ENCODE data around the gene STIMATE. TPM values are rescaled to one million over a fixed set of nuclear protein-coding genes. Genes with fewer than 3 reads are reported as not detected.

STIMATE gene
- total RNA-seq, 1 donor from 2014 or later = 28.4 TPM

- no peak for DNase-seq (ENCODE audit: extremely low spot score, unreplicated experiment)
- Mint-ChIP-seq H3K27ac (no peak overlapping the region), H3K4me3 (no peak overlapping the region), H3K36me3 (peaks cover 11% of the 10 kb centered on the region), H3K27me3 (no peaks in the 10 kb centered on the region), H3K9me3 (no peaks in the 10 kb centered on the region), H3K4me1 (ENCODE audit: unreplicated experiment) (no peaks in the 10 kb centered on the region)
- TF ChIP-seq CTCF (conservative IDR thresholded peaks at IDR 0.05) = no peak
These were observed 19.7 kb upstream of the STIMATE start for GRCh38 chr3:52917044-52917443.

GRCh38 chr3:52915294-52915693, 17.9 kb upstream of the STIMATE start:
- Mint-ChIP-seq H3K4me1 (ENCODE audit: unreplicated experiment) (no peaks in the 10 kb centered on the region), H3K9me3 (no peaks in the 10 kb centered on the region), H3K27ac (no peak overlapping the region), H3K4me3 (no peak overlapping the region), H3K36me3 (peaks cover 11% of the 10 kb centered on the region), H3K27me3 (no peaks in the 10 kb centered on the region)
- no peak for DNase-seq (ENCODE audit: extremely low spot score, unreplicated experiment)
- no peak for TF ChIP-seq CTCF (conservative IDR thresholded peaks at IDR 0.05)

- Mint-ChIP-seq H3K27ac (no peak overlapping the region), H3K4me3 (no peak overlapping the region), H3K9me3 (no peaks in the 10 kb centered on the region), H3K4me1 (ENCODE audit: unreplicated experiment) (no peaks in the 10 kb centered on the region), H3K27me3 (no peaks in the 10 kb centered on the region), H3K36me3 (peaks cover 9% of the 10 kb centered on the region)
- no peak for DNase-seq (ENCODE audit: extremely low spot score, unreplicated experiment)
- TF ChIP-seq CTCF (conservative IDR thresholded peaks at IDR 0.05) = no peak
These were observed 15.8 kb upstream of the STIMATE start for GRCh38 chr3:52912885-52913731.

DNA sequence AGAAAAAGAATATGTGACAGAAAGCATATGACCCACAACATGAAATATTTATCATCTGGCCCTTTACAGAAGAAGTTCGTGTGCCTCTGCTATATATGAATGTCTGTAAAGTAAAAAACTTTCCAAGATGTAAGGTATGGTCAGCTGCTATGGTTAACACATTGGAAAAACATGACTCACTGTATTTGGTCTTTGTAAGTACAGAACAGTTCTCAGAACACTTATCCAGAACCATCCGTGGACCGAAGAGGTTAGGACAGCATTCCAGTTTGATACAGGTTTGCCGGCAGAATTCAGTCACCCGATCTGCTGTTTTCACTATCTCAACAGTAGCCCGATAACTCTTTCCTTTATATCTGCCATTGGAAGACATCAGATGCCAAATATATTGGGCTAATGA, 13.5 kb upstream of the STIMATE start:
- no peak overlapping the region for H3K4me3 Mint-ChIP-seq

GRCh38 chr3:52907497-52907896, 10.1 kb upstream of the STIMATE start:
- peak; percentile 28 for TF ChIP-seq CTCF (conservative IDR thresholded peaks at IDR 0.05)
- no peaks in the 10 kb centered on the region for H3K27me3 Mint-ChIP-seq
- H3K9me3 Mint-ChIP-seq = no peaks in the 10 kb centered on the region
- H3K4me3 Mint-ChIP-seq = no peak overlapping the region
- H3K36me3 Mint-ChIP-seq = no peaks in the 10 kb centered on the region
- DNase-seq (ENCODE audit: extremely low spot score, unreplicated experiment) = no peak
- H3K27ac Mint-ChIP-seq = no peak overlapping the region
- H3K4me1 Mint-ChIP-seq (ENCODE audit: unreplicated experiment) = no peaks in the 10 kb centered on the region

More for the DNA sequence above, 13.5 kb upstream of the STIMATE start:
- TF ChIP-seq CTCF (conservative IDR thresholded peaks at IDR 0.05) = no peak
- DNase-seq (ENCODE audit: extremely low spot score, unreplicated experiment) = no peak
- H3K27me3 Mint-ChIP-seq = no peaks in the 10 kb centered on the region
- H3K27ac Mint-ChIP-seq = no peak overlapping the region
- no peaks in the 10 kb centered on the region for H3K9me3 Mint-ChIP-seq
- H3K36me3 Mint-ChIP-seq = no peaks in the 10 kb centered on the region
- no peaks in the 10 kb centered on the region for H3K4me1 Mint-ChIP-seq (ENCODE audit: unreplicated experiment)

All from type B pancreatic cell (in vitro differentiated cells).